Retinal pigment epithelial cell (primary cell): ENCODE measurements around the gene VWC2L.

Source experiments
- DNase-seq: peaks from one replicate; pipeline ENCODE4 v3.0.0-alpha.2; 2010; ENCODE audit warnings: low read depth
- H3K4me3 ChIP-seq: 2 replicates; pipeline ENCODE4 v1.5.1; 2011; ENCODE audit warnings: mild to moderate bottlenecking, low read length, control low read depth, moderate library complexity
- CTCF ChIP-seq: conservative IDR thresholded peaks from 2 replicates; pipeline ENCODE4 v1.5.1; 2011; ENCODE audit warnings: low read depth, low read length, control low read depth, inconsistent platforms

The VWC2L gene

GRCh38 chr2:214410918-214411554 lies at the start of gene VWC2L:
Gene VWC2L (plus strand): TSS chr2:214411054. CDS start chr2:214414194, 3,140 bp downstream.
- no peak for TF ChIP-seq CTCF
- DNase-seq = peak; percentile 56
- no peak within 1 kb of the TSS for H3K4me3 ChIP-seq

GRCh38 chr2:214361116-214361515 lies 49.7 kb upstream of the VWC2L start:
- no peak for TF ChIP-seq CTCF
- no peak overlapping the region for H3K4me3 ChIP-seq
- no peak for DNase-seq

GRCh38 chr2:214365549-214365948 lies 45.3 kb upstream of the VWC2L start:
- DNase-seq = no peak
- H3K4me3 ChIP-seq = no peak overlapping the region
- no peak for TF ChIP-seq CTCF

GRCh38 chr2:214367171-214367570 lies 43.7 kb upstream of the VWC2L start:
- no peak for TF ChIP-seq CTCF
- no peak overlapping the region for H3K4me3 ChIP-seq
- no peak for DNase-seq

GRCh38 chr2:214376618-214377285 lies 34.1 kb upstream of the VWC2L start:
- DNase-seq = no peak
- TF ChIP-seq CTCF = no peak
- H3K4me3 ChIP-seq = no peak overlapping the region

- DNase-seq = no peak
- no peak overlapping the region for H3K4me3 ChIP-seq
Measured at GRCh38 chr2:214377286-214377624, 33.6 kb upstream of the VWC2L start.

More at GRCh38 chr2:214377286-214377624, 33.6 kb upstream of the VWC2L start:
- TF ChIP-seq CTCF = no peak
